Calu3 (cell line): ENCODE data around the gene RARS2. TPM values are rescaled to one million over a fixed set of nuclear protein-coding genes. Genes with fewer than 3 reads are reported as not detected.

Source experiments
- BruUV-seq: library from RNA; stranded (reverse); fragments of 400-500 nt; replicated peaks from 2 replicates; lab custom pipeline; 2021; lab: Mats Ljungman, UMichigan
- CTCF ChIA-PET: fragments of 300-600 bp; sonication (Branson Sonifier 250); formaldehyde crosslinking; loops from one replicate; lab custom pipeline; 2022; ENCODE audit warnings: antibody characterized with exemption; lab: Charles Lee
- DNase-seq: peaks from one replicate; pipeline ENCODE4 v3.0.0; 2022
- H3K27ac Mint-ChIP-seq: one replicate; pipeline ENCODE4 v1.8.0; 2022; ENCODE audit warnings: mixed read lengths; ENCODE audit not compliant: unreplicated experiment
- H3K27me3 Mint-ChIP-seq: one replicate; pipeline ENCODE4 v1.8.0; 2022; ENCODE audit warnings: mixed read lengths; ENCODE audit not compliant: unreplicated experiment
- H3K36me3 Mint-ChIP-seq: one replicate; pipeline ENCODE4 v1.8.0; 2022; ENCODE audit warnings: mild to moderate bottlenecking, moderate library complexity, mixed read lengths; ENCODE audit not compliant: insufficient read depth, unreplicated experiment
- H3K4me1 Mint-ChIP-seq: one replicate; pipeline ENCODE4 v1.8.0; 2022; ENCODE audit warnings: mild to moderate bottlenecking, low read depth, mixed read lengths; ENCODE audit not compliant: unreplicated experiment
- H3K4me3 Mint-ChIP-seq: one replicate; pipeline ENCODE4 v1.8.0; 2022; ENCODE audit warnings: mild to moderate bottlenecking, low read depth, moderate library complexity, mixed read lengths; ENCODE audit not compliant: unreplicated experiment
- H3K9me3 Mint-ChIP-seq: one replicate; pipeline ENCODE4 v1.8.0; 2022; ENCODE audit warnings: low read depth, mixed read lengths; ENCODE audit not compliant: unreplicated experiment
- CTCF ChIP-seq: fragments of 200-600 bp; IDR thresholded peaks from one replicate; pipeline ENCODE4 v1.8.0; 2022; ENCODE audit warnings: antibody characterized with exemption; ENCODE audit not compliant: unreplicated experiment
- intact Hi-C: fragments of 100-400 bp; cut with micrococcal nuclease; formaldehyde crosslinking; loops from one replicate; pipeline ENCODE4 v1.10.0; 2022; ENCODE audit not compliant: unreplicated experiment
- total RNA-seq: library from RNA; stranded (reverse); gene quantifications from 2 replicates; pipeline ENCODE4 v1.2.3, GENCODE V29; 2022

The RARS2 gene
- total RNA-seq, 1 experiment from 2014 or later, result 24.4 TPM

DNA sequence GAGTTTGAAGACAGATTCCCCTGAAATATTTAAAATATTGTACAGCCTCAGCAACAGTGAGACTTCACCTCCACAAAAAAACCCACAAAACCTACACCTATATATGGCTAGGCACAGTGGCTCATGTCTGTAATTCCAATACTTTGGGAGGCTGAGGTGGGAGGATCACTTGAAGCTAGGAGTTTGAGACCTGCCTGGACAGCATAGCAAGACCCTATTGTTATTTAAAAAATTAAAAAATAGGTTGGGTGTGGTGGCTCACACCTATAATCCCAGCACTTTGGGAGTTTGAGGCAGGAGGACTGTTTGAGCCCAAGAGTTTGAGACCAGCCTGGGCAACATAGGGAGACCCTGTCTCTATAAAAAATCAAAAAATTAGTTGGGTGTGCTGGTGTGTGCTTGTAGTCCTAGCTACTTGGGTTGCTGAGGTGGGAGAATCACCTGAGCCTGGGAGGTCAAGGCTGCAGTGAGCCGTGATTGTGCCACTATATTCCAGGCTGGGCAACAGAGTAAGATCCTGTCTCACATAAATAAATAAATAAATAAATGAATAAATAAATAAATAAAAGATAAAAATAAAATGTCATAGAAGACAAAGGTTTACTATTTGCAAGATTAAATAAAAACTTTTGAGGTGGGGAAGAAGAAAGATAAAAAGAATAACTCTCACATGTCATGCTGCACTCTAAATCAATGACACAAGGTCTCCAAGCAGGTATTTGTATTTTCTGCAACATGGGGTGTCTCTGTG is 51.1 kb downstream of the RARS2 start:
- CTCF ChIA-PET, result no interaction called here
- no peak for TF ChIP-seq CTCF
- DNase-seq, result no peak
- H3K36me3 Mint-ChIP-seq, result peaks cover 11% of the 10 kb centered on the region
- H3K9me3 Mint-ChIP-seq, result peaks cover 2% of the 10 kb centered on the region
- H3K27ac Mint-ChIP-seq, result no peak overlapping the region
- H3K4me1 Mint-ChIP-seq, result peaks cover 9% of the 10 kb centered on the region
- H3K4me3 Mint-ChIP-seq, result no peak overlapping the region
- no peaks in the 10 kb centered on the region for H3K27me3 Mint-ChIP-seq
- intact Hi-C loops, result no loop called here
- BruUV-seq, result no TSS peak

DNA sequence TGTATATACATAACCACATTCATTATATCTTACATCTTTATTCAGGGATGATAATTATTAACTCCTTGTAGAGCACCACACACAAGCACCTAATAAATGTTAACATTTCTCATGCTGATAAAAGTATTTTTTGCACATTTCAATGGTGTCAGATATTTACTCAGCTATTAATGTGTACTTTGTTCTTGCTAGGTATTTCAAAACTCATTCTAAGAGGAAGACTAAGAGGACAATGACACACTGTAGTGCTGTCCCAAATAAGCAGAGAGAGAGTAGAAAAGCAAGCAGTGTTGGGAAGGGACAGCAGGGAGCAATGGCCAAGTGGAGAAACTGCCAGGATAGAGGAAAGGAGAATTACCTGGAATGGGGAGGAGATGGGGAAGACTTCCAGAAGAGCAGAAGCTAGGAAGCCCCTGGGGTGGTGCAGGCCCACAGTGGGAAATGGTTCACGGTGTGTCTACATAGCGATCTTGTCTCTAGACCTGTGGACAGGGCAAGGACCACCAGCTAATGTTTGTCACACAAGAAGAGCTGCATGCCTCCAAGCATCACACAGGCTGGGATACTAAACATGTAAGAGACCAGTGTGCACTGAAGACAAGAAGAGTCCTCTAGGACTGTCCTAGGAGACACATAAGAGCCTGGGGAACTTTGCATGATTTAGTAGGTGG is 55.3 kb downstream of the RARS2 start:
- no peak for TF ChIP-seq CTCF
- no peak for DNase-seq
- Mint-ChIP-seq H3K4me1 (peaks cover 9% of the 10 kb centered on the region), H3K27ac (peak overlapping the region; percentile 14), H3K36me3 (peaks cover 6% of the 10 kb centered on the region), H3K27me3 (no peaks in the 10 kb centered on the region), H3K9me3 (peaks cover 2% of the 10 kb centered on the region), H3K4me3 (no peak overlapping the region)
- CTCF ChIA-PET, result no interaction called here
- BruUV-seq, result no TSS peak
- intact Hi-C loops, result no loop called here

GRCh38 chr6:87529221-87529620 is 60.6 kb downstream of the RARS2 start:
- no peak for DNase-seq
- peaks cover under 1% of the 10 kb centered on the region for H3K36me3 Mint-ChIP-seq
- intact Hi-C loops, result no loop called here

GRCh38 chr6:87522686-87523085 is 67.1 kb downstream of the RARS2 start:
- Mint-ChIP-seq H3K9me3 (no peaks in the 10 kb centered on the region), H3K27me3 (no peaks in the 10 kb centered on the region), H3K36me3 (peaks cover 7% of the 10 kb centered on the region), H3K4me3 (no peak overlapping the region), H3K27ac (no peak overlapping the region), H3K4me1 (no peaks in the 10 kb centered on the region)
- CTCF ChIA-PET, result no interaction called here
- no peak for DNase-seq
- TF ChIP-seq CTCF, result no peak
- BruUV-seq, result no TSS peak
- intact Hi-C loops, result no loop called here

More at GRCh38 chr6:87529221-87529620, 60.6 kb downstream of the RARS2 start:
- Mint-ChIP-seq H3K4me3 (no peak overlapping the region), H3K27ac (no peak overlapping the region), H3K4me1 (peaks cover 3% of the 10 kb centered on the region), H3K9me3 (no peaks in the 10 kb centered on the region), H3K27me3 (no peaks in the 10 kb centered on the region)
- no peak for TF ChIP-seq CTCF
- BruUV-seq, result no TSS peak
- CTCF ChIA-PET, result no interaction called here
